ENCODE results near the gene TP63.

Gene TP63

DNA sequence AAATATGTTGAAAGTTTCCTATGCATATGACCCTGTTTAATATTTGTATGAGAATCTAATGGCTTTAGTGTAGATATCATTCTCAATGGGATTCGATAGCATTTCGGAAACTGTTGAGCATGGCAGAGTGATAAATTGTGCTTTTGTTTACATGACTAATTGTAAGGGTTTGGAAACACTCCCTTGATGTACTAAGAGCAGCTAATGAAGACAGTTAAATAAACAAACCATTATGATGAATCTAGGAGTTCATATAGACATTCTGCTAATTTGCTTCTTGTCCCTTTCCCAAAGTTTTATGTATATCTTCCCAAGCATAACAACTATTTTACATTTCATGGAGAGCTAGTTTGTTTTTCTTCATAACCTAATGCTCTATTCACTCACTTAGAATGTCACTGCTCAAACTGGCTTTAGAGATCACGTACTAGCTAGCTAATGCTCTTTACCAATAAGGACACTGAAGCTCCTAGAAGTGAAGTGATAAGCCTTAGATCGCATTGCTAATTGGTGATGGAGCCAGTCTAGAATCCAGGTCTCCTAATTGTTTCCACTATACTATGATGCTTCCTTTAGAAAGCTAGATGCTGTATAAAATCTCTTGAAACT lies 140.8 kb downstream of the TP63 start:
- FAIRE-seq (peak; percentile 40), DNase-seq (ENCODE audit: insufficient read length) (no peak)
- TF ChIP-seq POLR2A (IDR thresholded peaks at IDR 0.05; ENCODE audit: low read depth, low read length) (no peak), TAF1 (IDR thresholded peaks at IDR 0.05; ENCODE audit: borderline replicate concordance, low read depth, low read length) (no peak), POLR2AphosphoS5 (IDR thresholded peaks at IDR 0.05; ENCODE audit: low read depth, low read length) (no peak)

DNA sequence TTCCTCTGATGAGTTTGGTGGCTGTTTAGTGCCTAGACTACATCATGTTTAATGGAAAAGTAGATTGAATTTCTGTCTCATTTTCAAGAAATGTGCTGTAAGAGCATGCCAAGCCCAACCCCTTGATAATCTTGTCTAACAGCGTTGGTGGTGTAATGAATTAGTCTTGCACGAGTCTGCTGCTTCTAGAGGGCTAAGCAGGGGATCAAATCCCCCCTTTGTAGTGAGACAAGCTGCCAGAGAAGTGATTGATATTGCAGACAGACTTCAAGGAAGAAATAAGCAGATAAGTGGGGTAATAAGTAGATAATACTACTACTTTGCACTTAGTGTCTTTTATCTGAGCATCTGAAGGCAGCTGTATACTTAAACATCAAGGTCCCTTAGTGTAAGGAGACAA lies 141.4 kb downstream of the TP63 start:
- no peak for TF ChIP-seq POLR2A (IDR thresholded peaks at IDR 0.05; ENCODE audit: low read depth, low read length)
- no peak for TF ChIP-seq TAF1 (IDR thresholded peaks at IDR 0.05; ENCODE audit: borderline replicate concordance, low read depth, low read length)
- TF ChIP-seq POLR2AphosphoS5 (IDR thresholded peaks at IDR 0.05; ENCODE audit: low read depth, low read length) = no peak
- no peak for FAIRE-seq
- DNase-seq (ENCODE audit: insufficient read length) = no peak

DNA sequence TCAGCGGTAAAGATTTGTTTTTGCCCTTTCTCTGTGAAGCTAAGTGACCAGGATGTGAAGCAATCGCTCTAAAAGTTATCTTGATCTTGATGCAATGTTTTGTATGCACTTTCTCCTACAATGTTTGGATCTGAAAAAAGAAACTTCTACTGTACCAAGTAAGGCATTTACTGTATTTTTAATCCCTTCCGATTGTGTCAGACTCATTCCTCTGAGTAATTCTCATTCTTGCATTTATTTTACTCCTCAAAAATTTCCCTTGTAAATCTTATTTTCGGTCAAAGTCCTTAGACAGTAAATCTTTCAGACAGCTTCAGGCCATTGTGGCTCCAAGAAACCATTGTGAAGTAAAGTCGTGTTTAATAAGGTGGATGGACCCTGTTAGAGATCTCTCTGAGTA lies 141.9 kb downstream of the TP63 start:
- DNase-seq (ENCODE audit: insufficient read length) = no peak
- TF ChIP-seq POLR2A (IDR thresholded peaks at IDR 0.05; ENCODE audit: low read depth, low read length) = no peak
- no peak for TF ChIP-seq POLR2AphosphoS5 (IDR thresholded peaks at IDR 0.05; ENCODE audit: low read depth, low read length)
- TF ChIP-seq TAF1 (IDR thresholded peaks at IDR 0.05; ENCODE audit: borderline replicate concordance, low read depth, low read length) = no peak
- no peak for FAIRE-seq

DNA sequence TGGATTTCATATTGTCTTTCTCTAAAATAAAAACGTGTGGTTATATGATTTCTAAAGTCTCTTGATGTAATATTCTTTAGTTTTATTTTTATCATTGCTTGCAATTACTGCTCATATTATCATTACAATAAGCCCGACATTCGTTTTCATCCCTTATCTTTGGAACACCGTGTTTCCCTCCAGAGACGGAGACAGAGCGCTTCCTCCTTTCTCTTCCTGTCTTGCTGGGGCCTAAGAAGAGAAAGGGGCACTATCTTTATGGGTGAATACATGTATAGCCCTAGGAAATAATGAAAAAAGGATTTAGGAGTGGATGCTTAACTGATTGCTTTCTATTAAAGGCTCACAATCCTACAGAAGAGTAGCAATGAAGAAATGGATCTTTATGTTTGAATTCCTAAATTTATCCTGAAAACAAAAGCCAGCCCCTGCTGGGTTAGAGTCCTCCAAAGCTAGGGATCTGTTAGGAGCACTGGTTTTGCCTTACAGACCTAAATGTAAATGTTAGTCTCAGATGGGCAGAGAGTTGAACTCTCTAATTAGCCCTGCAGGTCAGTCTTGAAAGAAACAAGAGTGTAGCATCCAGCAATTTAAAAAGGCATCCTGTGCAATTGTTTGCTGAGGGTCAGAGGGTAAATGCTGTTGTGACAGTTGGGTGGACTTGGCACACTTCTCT lies 145.1 kb downstream of the TP63 start:
- no peak for DNase-seq (ENCODE audit: insufficient read length)
- TF ChIP-seq TAF1 (IDR thresholded peaks at IDR 0.05; ENCODE audit: borderline replicate concordance, low read depth, low read length) = no peak
- no peak for TF ChIP-seq POLR2AphosphoS5 (IDR thresholded peaks at IDR 0.05; ENCODE audit: low read depth, low read length)
- TF ChIP-seq POLR2A (IDR thresholded peaks at IDR 0.05; ENCODE audit: low read depth, low read length) = no peak
- FAIRE-seq = peak; percentile 60

DNA sequence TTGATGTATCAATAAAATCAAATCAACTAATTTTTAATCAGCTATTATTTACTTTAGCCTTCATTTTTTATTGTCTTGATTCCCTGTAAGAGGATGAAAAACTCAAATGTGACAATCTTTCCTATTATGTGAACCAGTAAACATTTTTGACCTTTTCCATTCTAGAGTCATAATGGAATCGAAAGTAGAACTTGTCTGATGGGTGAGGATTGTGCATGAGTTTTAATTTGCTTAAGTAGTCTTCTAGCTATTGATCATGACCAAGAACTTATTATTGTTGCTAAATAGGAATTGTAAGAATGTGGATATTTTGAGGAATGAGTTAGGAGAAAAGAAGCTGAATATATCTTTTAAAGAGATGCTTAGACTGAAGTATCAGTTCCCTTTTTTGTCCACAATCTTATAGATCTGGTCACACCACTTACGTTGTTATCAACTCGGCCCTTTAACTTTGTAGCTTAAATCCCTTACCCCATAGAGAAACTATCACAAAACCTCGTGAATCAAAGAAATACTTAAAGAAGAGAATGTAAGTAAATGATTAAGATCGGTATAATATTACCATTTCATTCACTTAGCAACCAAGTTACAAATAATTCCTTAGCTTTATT lies 147.3 kb downstream of the TP63 start:
- TF ChIP-seq POLR2AphosphoS5 (IDR thresholded peaks at IDR 0.05; ENCODE audit: low read depth, low read length) (no peak), TAF1 (IDR thresholded peaks at IDR 0.05; ENCODE audit: borderline replicate concordance, low read depth, low read length) (no peak)
- peak; percentile 83 for FAIRE-seq
- no peak for DNase-seq (ENCODE audit: insufficient read length)

DNA sequence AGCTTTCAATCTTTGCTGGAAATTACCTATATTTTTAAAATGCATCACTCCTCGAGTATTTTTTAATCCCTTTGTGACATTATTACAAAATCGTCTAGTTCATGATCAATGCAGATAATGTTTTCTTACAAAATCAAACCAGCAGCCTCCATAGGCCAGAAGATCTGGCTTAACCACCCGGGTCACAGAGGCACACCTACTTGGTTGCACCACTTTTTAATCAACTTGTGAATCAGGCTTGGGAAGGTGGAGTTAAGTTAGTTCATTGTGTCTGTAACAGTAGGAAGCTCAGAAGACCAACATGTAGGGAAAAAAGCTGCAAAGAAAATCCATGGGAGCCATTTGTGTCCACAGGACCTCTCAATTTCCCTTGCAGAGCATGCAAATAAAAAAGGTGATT lies 148.0 kb downstream of the TP63 start:
- TF ChIP-seq POLR2AphosphoS5 (IDR thresholded peaks at IDR 0.05; ENCODE audit: low read depth, low read length) (no peak), POLR2A (IDR thresholded peaks at IDR 0.05; ENCODE audit: low read depth, low read length) (no peak), TAF1 (IDR thresholded peaks at IDR 0.05; ENCODE audit: borderline replicate concordance, low read depth, low read length) (no peak)
- DNase-seq (ENCODE audit: insufficient read length) = no peak
- no peak for FAIRE-seq

DNA sequence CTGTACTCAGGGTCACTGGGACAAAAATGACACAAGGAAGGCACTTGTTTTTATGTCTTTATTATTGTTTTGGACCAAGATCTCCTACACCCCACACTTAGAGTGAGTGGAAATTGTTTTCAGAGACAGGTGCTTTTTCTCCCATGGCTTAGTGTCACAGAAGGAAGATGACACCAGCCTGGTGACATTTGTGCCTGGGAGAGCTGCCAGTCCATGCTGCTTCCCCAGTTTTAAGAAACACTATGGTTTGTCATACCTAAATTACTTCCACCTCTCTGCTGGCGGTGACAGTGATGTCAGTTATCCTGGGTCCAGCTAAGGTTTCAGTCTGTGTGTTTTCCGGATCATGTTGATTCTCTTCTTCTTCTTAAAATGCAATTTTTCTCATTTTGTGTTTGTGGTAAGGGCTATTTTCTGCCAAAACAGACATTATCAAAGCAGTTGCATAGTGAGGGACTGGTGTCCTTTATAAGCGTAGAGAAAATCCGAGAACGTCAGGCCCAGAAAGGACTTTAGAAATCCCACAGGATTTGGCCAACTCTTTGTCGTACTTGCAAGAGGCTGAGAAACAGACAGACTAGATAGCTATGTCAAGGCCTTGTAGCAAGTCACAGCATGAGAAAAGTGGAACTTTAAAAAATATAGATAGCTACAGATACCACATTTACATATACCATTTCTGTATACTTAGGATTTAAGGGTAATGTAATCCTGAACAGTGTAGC lies 149.5 kb downstream of the TP63 start:
- FAIRE-seq = no peak
- DNase-seq (ENCODE audit: insufficient read length) = no peak
- TF ChIP-seq POLR2A (IDR thresholded peaks at IDR 0.05; ENCODE audit: low read depth, low read length) (no peak), POLR2AphosphoS5 (IDR thresholded peaks at IDR 0.05; ENCODE audit: low read depth, low read length) (no peak), TAF1 (IDR thresholded peaks at IDR 0.05; ENCODE audit: borderline replicate concordance, low read depth, low read length) (no peak)

DNA sequence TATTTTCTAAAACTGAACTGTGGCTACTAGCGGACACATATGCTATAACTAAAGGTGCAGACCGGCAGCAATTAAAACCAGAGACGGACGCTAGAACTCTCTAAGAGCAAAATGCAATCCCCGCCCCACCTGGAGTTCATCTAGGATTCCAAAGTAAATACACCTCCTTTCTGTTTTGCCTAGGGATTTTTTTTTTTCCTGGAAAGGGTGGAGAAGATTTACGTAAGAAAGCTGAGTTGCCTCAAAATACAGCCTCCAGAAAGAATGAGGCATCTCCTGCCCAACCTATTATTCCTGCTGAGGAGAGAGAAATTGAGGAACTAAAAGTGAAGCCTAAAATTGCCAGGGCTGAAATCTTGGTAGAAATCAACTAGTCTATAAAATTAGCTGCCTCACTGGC lies 150.2 kb downstream of the TP63 start:
- TF ChIP-seq POLR2AphosphoS5 (IDR thresholded peaks at IDR 0.05; ENCODE audit: low read depth, low read length) = no peak
- no peak for TF ChIP-seq POLR2A (IDR thresholded peaks at IDR 0.05; ENCODE audit: low read depth, low read length)
- no peak for TF ChIP-seq TAF1 (IDR thresholded peaks at IDR 0.05; ENCODE audit: borderline replicate concordance, low read depth, low read length)
- DNase-seq (ENCODE audit: insufficient read length) = no peak
- FAIRE-seq = peak; percentile 62

DNA sequence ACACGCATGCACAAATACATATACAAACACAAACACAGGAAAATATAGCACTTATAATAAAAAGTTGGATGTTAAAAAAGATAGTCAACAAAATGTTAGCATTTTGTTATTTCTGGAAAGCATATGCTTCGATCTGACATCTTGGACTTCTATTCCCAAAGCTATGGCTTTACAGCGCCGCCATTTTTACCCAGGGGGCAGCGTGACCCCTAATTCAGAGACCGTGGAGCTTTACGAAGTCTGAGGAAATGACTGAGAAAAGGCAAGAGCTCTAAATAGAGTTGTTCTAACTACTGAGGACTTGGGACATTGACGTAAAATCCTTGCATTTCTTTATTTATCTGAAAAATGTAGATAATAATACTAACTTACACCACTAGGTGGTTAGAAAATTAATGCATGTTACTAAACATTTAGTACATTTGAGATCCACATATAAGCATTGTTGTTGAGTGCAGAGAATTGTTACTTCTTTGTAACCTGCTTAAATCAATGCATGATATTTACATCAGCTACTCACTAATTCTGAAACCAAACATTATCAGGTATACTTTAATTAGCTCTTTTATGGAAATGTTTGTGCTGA lies 155.4 kb downstream of the TP63 start:
- TF ChIP-seq TAF1 (IDR thresholded peaks at IDR 0.05; ENCODE audit: borderline replicate concordance, low read depth, low read length) = no peak
- TF ChIP-seq POLR2AphosphoS5 (IDR thresholded peaks at IDR 0.05; ENCODE audit: low read depth, low read length) = no peak
- TF ChIP-seq POLR2A (IDR thresholded peaks at IDR 0.05; ENCODE audit: low read depth, low read length) = no peak
- no peak for FAIRE-seq
- DNase-seq (ENCODE audit: insufficient read length) = no peak

DNA sequence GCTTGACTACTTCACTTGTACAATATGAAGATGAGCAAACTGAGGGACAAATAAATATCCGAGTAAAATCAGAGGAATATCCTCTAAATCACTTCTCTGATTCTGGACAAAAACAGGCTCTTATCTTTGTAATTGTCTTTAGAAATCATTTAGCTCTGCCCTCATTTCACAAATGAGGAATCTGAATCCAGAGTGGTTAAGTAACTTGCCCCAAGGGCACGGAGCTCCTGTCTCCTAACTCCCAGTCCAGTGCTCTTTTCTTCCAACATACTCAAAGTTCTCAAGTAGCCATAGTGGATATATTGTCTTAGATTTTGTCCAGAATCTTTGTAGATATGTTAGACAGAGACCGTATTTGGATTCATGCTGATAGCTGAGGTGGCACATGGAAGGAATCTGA lies 156.0 kb downstream of the TP63 start:
- DNase-seq (ENCODE audit: insufficient read length) (no peak), FAIRE-seq (no peak)
- TF ChIP-seq TAF1 (IDR thresholded peaks at IDR 0.05; ENCODE audit: borderline replicate concordance, low read depth, low read length) (no peak), POLR2A (IDR thresholded peaks at IDR 0.05; ENCODE audit: low read depth, low read length) (no peak), POLR2AphosphoS5 (IDR thresholded peaks at IDR 0.05; ENCODE audit: low read depth, low read length) (no peak)

DNA sequence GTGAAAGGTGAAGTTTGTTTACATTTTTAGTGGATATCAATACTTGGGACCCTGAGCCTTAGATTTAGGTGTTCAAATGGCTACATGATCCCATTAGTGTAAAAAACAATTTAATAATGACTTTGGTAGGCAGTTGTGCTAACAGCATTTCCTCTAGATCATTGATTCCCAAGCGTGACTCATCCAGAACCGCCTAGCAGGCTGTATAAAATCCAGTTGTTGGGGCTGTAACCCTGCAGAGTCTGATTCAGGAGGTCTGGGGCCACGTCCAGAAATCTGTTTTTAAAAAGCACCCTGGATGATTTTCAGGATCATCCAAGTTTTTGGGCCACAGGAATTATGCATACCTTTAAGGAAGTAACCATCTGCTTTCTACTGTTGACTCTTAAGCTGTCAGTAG lies 156.4 kb downstream of the TP63 start:
- FAIRE-seq (no peak), DNase-seq (ENCODE audit: insufficient read length) (no peak)
- no peak for TF ChIP-seq POLR2AphosphoS5 (IDR thresholded peaks at IDR 0.05; ENCODE audit: low read depth, low read length)
- no peak for TF ChIP-seq POLR2A (IDR thresholded peaks at IDR 0.05; ENCODE audit: low read depth, low read length)
- no peak for TF ChIP-seq TAF1 (IDR thresholded peaks at IDR 0.05; ENCODE audit: borderline replicate concordance, low read depth, low read length)
